ENCODE results near the gene TOMM7.

GRCh38 chr7:22799633-22800032 is 23.0 kb downstream of the TOMM7 start:
- TF ChIP-seq POLR2A (IDR thresholded peaks at IDR 0.05) (no peak), CTCF (IDR thresholded peaks at IDR 0.05) (no peak), EP300 (IDR thresholded peaks at IDR 0.05; ENCODE audit: low read depth) (no peak), POLR2AphosphoS5 (IDR thresholded peaks at IDR 0.05) (no peak)
